Measurements from ENCODE around the gene OR4D2.
"Not testable (repeated sequence)": the region's sequence is repeated elsewhere in the genome, so short reads cannot be mapped to it uniquely, and the experiment has no call there.

The OR4D2 gene
- 0 reads per million in 2 donors for total RNA-seq

DNA sequence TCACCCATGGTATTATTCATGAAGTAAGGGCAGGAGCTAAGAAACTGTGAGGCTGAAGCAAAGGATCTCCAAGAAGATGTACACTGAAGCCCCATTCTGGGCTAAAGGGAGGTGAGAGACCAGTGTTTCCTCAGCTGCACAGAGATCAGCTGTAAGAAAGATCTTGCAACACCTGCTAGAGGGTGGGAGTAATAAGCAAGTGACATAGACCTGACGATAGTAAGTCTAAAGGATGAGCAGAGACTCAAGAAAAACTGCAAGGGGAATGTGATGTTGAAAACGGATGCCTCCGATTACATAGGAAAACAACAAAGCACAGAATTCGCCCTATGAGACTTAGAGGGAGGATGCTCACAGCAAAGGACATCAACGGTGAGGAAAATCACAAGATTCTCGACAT lies at the start of gene OR4D2:
OR4D2 (plus strand) TSS at position 301 of the 400 bp plus-strand sequence. CDS start 2,674 bp downstream, outside the sequence.
- DNase-seq: no peak

- DNase-seq: no peak
These were observed 49.4 kb upstream of the OR4D2 start for GRCh38 chr17:58117382-58117781.

DNA sequence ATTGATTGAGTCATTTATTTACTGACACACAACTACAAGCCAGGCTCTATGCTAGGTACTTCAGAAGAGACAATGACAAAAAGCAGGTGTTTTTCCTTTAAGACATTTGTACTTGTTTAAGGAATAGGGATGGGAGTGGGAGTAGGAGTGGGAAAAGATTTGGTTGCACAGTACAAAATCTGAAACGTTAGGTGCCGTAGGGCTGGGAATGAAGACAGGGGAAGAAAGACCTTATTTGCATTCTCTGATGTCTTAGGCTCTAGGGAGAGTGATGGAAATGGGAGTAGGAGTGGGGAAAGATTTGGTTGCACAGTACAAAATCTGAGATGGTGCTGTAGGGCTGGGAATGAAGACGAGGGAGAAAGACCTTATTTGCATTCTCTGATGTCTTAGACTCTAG lies 47.3 kb upstream of the OR4D2 start:
- DNase-seq: no peak

GRCh38 chr17:58120195-58120822 lies 46.5 kb upstream of the OR4D2 start:
- no peak for DNase-seq

GRCh38 chr17:58121925-58122324 lies 44.9 kb upstream of the OR4D2 start:
- no peak for DNase-seq

DNA sequence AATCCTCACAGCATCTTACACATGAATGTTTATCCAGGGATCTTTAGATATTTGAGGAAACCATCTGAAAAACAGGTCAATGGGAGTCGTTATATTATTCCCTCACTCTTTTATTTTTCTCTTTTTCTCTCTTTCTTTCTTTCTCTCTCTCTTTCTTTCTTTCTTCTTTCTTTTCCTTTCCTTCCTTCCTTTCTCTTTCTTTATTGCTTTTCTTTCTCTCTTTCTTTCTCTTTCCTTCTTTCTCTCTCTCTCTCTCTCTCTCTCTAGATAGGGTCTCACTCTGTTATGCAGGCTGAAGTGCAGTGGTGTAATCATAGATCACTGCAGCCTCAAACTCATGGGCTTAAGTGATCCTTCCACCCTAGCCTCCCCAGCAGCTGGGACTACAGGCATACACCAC lies 38.9 kb upstream of the OR4D2 start:
- no peak for DNase-seq

GRCh38 chr17:58132697-58133096 lies 34.1 kb upstream of the OR4D2 start:
- not testable (repeated sequence) for DNase-seq

- DNase-seq: no peak
These were observed 30.0 kb upstream of the OR4D2 start for GRCh38 chr17:58136669-58137279.

DNA sequence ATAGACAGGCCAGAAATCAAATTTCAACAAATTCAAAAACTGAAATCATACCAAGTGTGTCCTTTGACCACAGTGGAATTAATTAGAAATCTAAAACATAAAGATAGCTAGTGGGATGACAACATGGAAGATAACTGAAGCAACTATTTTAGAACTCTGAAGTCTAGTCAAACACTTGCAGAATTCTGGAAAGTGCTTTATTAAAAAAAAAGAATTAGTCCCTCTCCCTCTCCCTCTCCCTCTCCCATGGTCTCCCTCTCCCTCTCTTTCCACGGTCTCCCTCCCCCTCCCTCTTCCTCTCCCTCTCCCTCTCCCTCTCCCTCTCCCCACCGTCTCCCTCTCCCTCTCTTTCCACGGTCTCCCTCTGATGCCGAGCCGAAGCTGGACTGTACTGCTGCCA lies 25.3 kb upstream of the OR4D2 start:
- DNase-seq: no peak

GRCh38 chr17:58143335-58143734 lies 23.4 kb upstream of the OR4D2 start:
- not testable (repeated sequence) for DNase-seq

- no peak for DNase-seq
These were observed 22.0 kb upstream of the OR4D2 start for GRCh38 chr17:58144801-58145200.

DNA sequence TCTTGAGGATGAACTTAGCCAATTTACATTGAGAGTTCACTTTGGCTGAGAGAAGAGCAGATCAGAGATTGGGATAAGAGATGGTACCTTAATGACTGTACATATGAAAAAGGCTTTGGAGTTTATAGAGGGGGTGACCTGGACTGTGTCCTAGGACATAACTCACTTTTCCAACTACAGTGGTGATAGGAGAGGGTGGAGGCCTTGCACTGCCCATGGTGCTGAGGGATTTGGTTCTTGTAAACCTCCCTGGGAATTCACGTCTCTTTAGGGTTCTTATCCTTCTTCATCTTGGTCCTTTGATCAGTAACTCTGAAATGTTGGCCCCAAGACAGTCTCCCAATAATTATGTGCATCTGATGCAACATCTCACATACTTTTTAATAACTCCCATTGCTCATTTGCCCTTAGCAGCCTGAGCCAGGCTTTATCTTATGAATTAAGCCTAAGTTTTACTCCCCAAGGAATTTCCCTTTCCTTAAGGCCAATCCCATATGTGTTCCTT lies 18.8 kb upstream of the OR4D2 start, which contains the start of gene OR4D1:
OR4D1 (plus strand) TSS at position 455 of the 505 bp plus-strand sequence. CDS start 6,770 bp downstream, outside the sequence.
- no peak for DNase-seq

DNA sequence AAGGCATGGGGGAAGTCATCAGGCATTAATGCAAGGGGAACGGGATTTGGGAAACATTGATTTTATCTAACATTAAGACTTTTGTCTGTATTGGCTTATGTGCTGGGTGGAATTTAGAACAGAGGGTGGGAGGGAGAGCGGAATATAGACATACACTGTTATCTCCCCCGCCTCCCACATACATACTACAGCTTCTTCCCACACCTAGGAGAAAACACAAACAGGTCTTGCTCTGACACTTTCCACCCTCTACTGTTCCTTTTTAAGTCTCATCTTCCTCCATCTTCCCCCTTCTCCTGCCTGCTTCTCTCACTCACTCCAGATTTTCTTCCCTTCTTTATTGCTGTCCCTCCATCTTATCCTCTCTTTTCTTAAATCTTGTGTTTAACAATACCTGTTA lies 18.2 kb upstream of the OR4D2 start:
- no peak for DNase-seq

GRCh38 chr17:58150394-58150793 lies 16.4 kb upstream of the OR4D2 start:
- DNase-seq: no peak

- no peak for DNase-seq
These were observed 13.7 kb upstream of the OR4D2 start for GRCh38 chr17:58153046-58153445.

DNA sequence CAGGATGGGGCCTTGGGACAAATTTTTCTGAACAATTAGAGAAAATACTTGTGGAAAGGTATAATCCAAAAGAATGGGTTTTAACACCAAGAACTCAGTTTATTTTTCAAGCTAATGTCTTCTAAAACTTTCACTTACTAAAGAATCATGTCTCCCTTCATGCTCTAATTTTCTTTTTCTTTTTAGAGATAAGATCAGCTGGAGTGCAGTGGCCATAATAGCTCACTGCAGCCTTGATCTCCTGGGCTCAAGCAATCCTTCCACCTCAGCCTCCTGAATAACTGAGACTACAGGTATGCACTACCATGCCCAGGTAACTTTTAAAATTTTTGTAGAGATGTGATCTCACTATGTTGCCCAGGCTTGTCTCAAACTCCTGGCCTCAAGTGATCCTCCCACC lies 13.1 kb upstream of the OR4D2 start:
- no peak for DNase-seq

DNA sequence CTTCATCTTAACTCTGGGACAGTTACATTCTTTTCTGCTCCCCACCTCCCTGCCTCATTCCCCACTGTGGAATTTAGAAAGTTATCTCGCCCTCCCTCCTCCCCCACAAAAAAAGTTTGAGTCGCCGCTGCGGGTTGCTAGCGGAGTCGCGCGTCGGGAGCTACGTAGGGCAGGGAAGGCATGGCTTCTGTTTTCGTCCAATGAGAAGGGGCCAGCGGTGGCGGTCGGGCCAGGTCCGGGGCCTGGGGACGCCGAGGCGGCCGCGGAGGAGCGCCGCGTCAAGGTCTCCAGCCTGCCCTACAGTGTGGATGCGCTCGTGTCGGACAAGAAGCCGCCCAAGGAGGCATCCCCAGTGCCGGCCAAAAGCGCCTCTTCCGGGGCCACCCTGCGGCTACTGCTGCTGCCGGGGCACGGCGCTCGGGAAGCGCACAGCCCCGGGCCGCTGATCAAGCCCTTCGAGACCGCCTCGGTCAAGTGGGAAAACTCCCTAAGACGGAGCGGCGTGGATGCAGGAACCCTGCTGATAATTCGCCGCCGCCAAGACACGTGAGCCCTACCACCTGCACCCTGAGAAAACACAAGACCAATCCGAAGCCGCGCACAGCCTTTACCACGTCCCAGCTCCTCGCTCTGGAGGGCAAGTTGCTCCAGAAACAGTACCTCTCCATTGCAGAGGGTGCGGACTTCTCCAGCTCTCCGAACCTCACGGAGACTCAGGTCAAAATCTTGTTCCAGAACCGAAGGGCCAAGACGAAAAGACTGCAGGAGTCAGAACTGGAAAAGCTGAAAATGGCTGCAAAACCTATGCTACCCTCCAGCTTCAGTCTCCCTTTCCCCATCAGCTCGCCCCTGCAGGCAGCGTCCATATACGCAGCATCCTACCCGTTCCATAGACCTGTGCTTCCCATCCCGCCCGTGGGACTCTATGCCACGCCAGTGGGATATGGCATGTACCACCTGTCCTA lies 9.7 kb upstream of the OR4D2 start:
- DNase-seq: peak; percentile 39

DNA sequence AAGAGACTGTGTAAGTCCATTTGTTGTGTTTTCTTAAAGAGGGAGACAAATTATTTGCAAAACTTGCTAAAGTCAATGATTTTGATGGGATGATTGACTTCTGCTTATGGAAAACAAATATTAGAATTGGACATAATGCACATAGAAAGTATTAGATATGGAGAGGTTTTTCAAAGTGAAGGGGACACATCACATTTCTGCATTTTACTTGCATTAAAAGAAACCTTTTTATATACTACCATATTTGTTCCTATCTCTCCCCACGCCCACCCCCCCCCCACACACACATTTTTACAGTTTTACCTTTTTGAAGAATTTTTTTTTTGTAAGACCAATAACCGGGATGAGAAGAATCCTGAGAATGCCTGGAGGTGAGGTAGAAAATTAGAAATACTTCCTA lies 8.6 kb upstream of the OR4D2 start:
- no peak for DNase-seq

GRCh38 chr17:58161566-58161965 lies 5.2 kb upstream of the OR4D2 start:
- DNase-seq: no peak

- no peak for DNase-seq
These were observed 801 bp upstream of the OR4D2 start for GRCh38 chr17:58165981-58166380.

GRCh38 chr17:58170622-58171021 lies 3.8 kb downstream of the OR4D2 start:
- DNase-seq: no peak

- DNase-seq: no peak
These were observed 5.7 kb downstream of the OR4D2 start for GRCh38 chr17:58172369-58173071.

- DNase-seq: no peak
These were observed 8.1 kb downstream of the OR4D2 start for GRCh38 chr17:58174871-58175270.

Data from activated gamma-delta T cell (primary cell).